SK-N-SH (cell line): ENCODE measurements around the gene SMYD3. TPM values are rescaled to one million over a fixed set of nuclear protein-coding genes. Genes with fewer than 3 reads are reported as not detected.
A peak's percentile ranks its signal among the peaks of the same experiment; 100 is the strongest.

ENCODE experiments used
- CTCF ChIA-PET: fragments of 300-600, 350-600 bp; formaldehyde crosslinking; extraction: SDS; loops from one replicate; lab custom pipeline; 2021; lab: Yijun Ruan, JAX
- POLR2A ChIA-PET: fragments of 350-600 bp; sonication (Branson Sonifier 250); formaldehyde crosslinking; extraction: SDS; loops from one replicate; lab custom pipeline; 2020; ENCODE audit warnings: antibody characterized with exemption, inconsistent platforms; lab: Yijun Ruan, JAX
- DNase-seq: peaks from one replicate; pipeline ENCODE4 v3.0.0; 2012
- H2AFZ ChIP-seq: fragments of 200-600 bp; sonication (generic); 2 replicates; pipeline ENCODE4 v1.8.1; 2016; ENCODE audit warnings: antibody characterized with exemption, mild to moderate bottlenecking, low read depth
- H3F3A ChIP-seq: fragments of 200-600 bp; sonication (generic); replicated peaks from 2 replicates; pipeline ENCODE3; 2016; ENCODE audit warnings: antibody characterized with exemption, mild to moderate bottlenecking; ENCODE audit not compliant: insufficient read depth
- H3K27ac ChIP-seq, 2 experiments: fragments of 200-500 bp in 1 of 2; fragments of 200-600 bp in 1 of 2; sonication (Bioruptor generic) in 1 of 2; sonication (generic), shearing (Covaris generic) in 1 of 2; 2 replicates each; pipeline versions ENCODE4 v1.5.1 to v1.6.1; 2014 to 2016; ENCODE audit warnings: low read depth in 2 of 2, inconsistent platforms in 1 of 2, low read length in 1 of 2, mild to moderate bottlenecking in 1 of 2, mixed read lengths in 1 of 2
- H3K27me3 ChIP-seq: fragments of 200-600 bp; sonication (generic), shearing (Covaris generic); 2 replicates; pipeline ENCODE4 v1.6.1; 2016; ENCODE audit warnings: mixed run types; ENCODE audit not compliant: insufficient read depth
- H3K36me3 ChIP-seq, 2 experiments: fragments of 200-500 bp in 1 of 2; fragments of 200-600 bp in 1 of 2; sonication (Bioruptor generic) in 1 of 2; sonication (generic) in 1 of 2; replicated peaks in 1 of 2; 2 replicates each; pipeline versions ENCODE3 to v1.5.1; 2014 to 2016; ENCODE audit warnings: low read length in 1 of 2, mild to moderate bottlenecking in 1 of 2; ENCODE audit not compliant: insufficient read depth in 2 of 2, control insufficient read depth in 1 of 2
- H3K4me1 ChIP-seq, 2 experiments: fragments of 200-500 bp in 1 of 2; fragments of 200-600 bp in 1 of 2; sonication (Bioruptor generic) in 1 of 2; sonication (generic), shearing (Covaris generic) in 1 of 2; 2 replicates each; pipeline versions ENCODE4 v1.5.1 to v1.6.1; 2014 to 2016; ENCODE audit warnings: low read depth in 1 of 2, low read length in 1 of 2, mixed run types in 1 of 2; ENCODE audit not compliant: insufficient read depth in 2 of 2, control insufficient read depth in 1 of 2
- H3K4me2 ChIP-seq: fragments of 200-600 bp; sonication (generic), shearing (Covaris generic); 2 replicates; pipeline ENCODE4 v1.6.1; 2017; ENCODE audit warnings: mixed run types
- H3K4me3 ChIP-seq, 2 experiments: fragments of 200-500 bp in 1 of 2; fragments of 200-600 bp in 1 of 2; sonication (Bioruptor generic) in 1 of 2; sonication (generic), shearing (Covaris generic) in 1 of 2; 2 replicates each; pipeline versions ENCODE4 v1.5.1 to v1.8.1; 2014 to 2016; ENCODE audit warnings: low read depth in 2 of 2, inconsistent platforms in 1 of 2, low read length in 1 of 2, mild to moderate bottlenecking in 1 of 2, mixed read lengths in 1 of 2, moderate library complexity in 1 of 2
- H3K79me2 ChIP-seq: fragments of 200-600 bp; sonication (generic); 2 replicates; pipeline ENCODE4 v1.8.1; 2017; ENCODE audit warnings: mild to moderate bottlenecking; ENCODE audit not compliant: insufficient read depth
- H3K9ac ChIP-seq: fragments of 200-600 bp; sonication (generic); 2 replicates; pipeline ENCODE4 v1.6.1; 2017; ENCODE audit warnings: mixed run types
- H3K9me2 ChIP-seq: fragments of 200-600 bp; sonication (generic); 2 replicates; pipeline ENCODE4 v1.6.1; 2017; ENCODE audit warnings: mixed run types
- H3K9me3 ChIP-seq: fragments of 200-600 bp; sonication (generic); 2 replicates; pipeline ENCODE4 v1.6.1; 2017; ENCODE audit warnings: mixed run types, mild to moderate bottlenecking, moderate library complexity
- H4K20me1 ChIP-seq: fragments of 200-600 bp; sonication (generic); 2 replicates; pipeline ENCODE4 v1.6.1; 2017; ENCODE audit warnings: mild to moderate bottlenecking, mixed run types; ENCODE audit not compliant: insufficient read depth
- CHD2 ChIP-seq: fragments of 150-350 bp; IDR thresholded peaks from 2 replicates; pipeline ENCODE4 v1.6.1; 2018; ENCODE audit warnings: low read length; ENCODE audit not compliant: partially characterized antibody
- ELF1 ChIP-seq: IDR thresholded peaks from 2 replicates; pipeline ENCODE4 v1.4.0; 2012
- EZH2phosphoT487 ChIP-seq: fragments of 200-600 bp; sonication (generic); IDR thresholded peaks from 2 replicates; pipeline ENCODE4 v1.6.1; 2017; ENCODE audit warnings: low read depth, mixed run types, mild to moderate bottlenecking, antibody characterized with exemption, moderate library complexity, borderline replicate concordance
- FOSL2 ChIP-seq: IDR thresholded peaks from 2 replicates; pipeline ENCODE4 v1.4.0; 2012; ENCODE audit warnings: low read depth, mild to moderate bottlenecking, moderate library complexity, borderline replicate concordance
- GABPA ChIP-seq: IDR thresholded peaks from 2 replicates; pipeline ENCODE4 v1.4.0; 2012; ENCODE audit warnings: low read depth, mild to moderate bottlenecking
- IRF3 ChIP-seq: fragments of 150-350 bp; IDR thresholded peaks from 2 replicates; pipeline ENCODE4 v1.6.1; 2016; ENCODE audit warnings: mild to moderate bottlenecking, low read depth, low read length
- JUND ChIP-seq: IDR thresholded peaks from 2 replicates; pipeline ENCODE4 v1.4.0; 2012
- MAX ChIP-seq: IDR thresholded peaks from 2 replicates; pipeline ENCODE4 v1.4.0; 2012; ENCODE audit warnings: low read depth
- NRF1 ChIP-seq: IDR thresholded peaks from 2 replicates; pipeline ENCODE4 v1.6.1; 2012; ENCODE audit warnings: low read depth, mild to moderate bottlenecking, low read length
- RAD21 ChIP-seq: IDR thresholded peaks from 2 replicates; pipeline ENCODE4 v1.6.1; 2012; ENCODE audit warnings: mild to moderate bottlenecking, low read length
- RCOR1 ChIP-seq: fragments of 150-350 bp; IDR thresholded peaks from 2 replicates; pipeline ENCODE4 v1.6.1; 2017; ENCODE audit warnings: antibody characterized with exemption, low read length
- RXRA ChIP-seq: IDR thresholded peaks from 2 replicates; pipeline ENCODE4 v1.4.0; 2012; ENCODE audit warnings: low read depth, mild to moderate bottlenecking, borderline replicate concordance
- SIN3A ChIP-seq: IDR thresholded peaks from 2 replicates; pipeline ENCODE4 v1.6.1; 2012; ENCODE audit warnings: low read depth, mild to moderate bottlenecking, low read length, moderate library complexity, borderline replicate concordance
- SMC3 ChIP-seq: IDR thresholded peaks from 2 replicates; pipeline ENCODE4 v1.6.1; 2012; ENCODE audit warnings: low read depth, low read length, improper control_type of control experiment
- TCF12 ChIP-seq: IDR thresholded peaks from 2 replicates; pipeline ENCODE4 v1.4.0; 2012
- USF1 ChIP-seq: IDR thresholded peaks from 2 replicates; pipeline ENCODE4 v1.4.0; 2012; ENCODE audit warnings: low read depth, borderline replicate concordance
- YY1 ChIP-seq: IDR thresholded peaks from 2 replicates; pipeline ENCODE4 v1.4.0; 2012; ENCODE audit warnings: low read depth, mild to moderate bottlenecking
- ZBTB33 ChIP-seq: IDR thresholded peaks from 2 replicates; pipeline ENCODE4 v1.4.0; 2012; ENCODE audit warnings: low read depth, borderline replicate concordance
- WGBS: methylation state at CpG from one replicate; pipeline ENCODE4 v1.1.6; 2017; ENCODE audit warnings: low lambda C conversion rate; 5-methylcytosine and 5-hydroxymethylcytosine counted together
- polyA plus RNA-seq, 3 experiments: library from polyadenylated mRNA; depleted of rRNA; stranded (reverse); fragments of >200 nt; gene quantifications; 2 replicates each; pipeline ENCODE4 v1.2.3, GENCODE V29; 2012

SMYD3 gene
- polyA plus RNA-seq, 1 of the 3 experiments (the other 2 are of a cell fraction): 31.4 TPM

GRCh38 chr1:245704341-245704740, 802.7 kb downstream of the SMYD3 start:
- Histone ChIP-seq H3K27ac (peak overlapping the region in 1 of 2 experiments; percentile 32; a peak in 1 of 4 replicates), H3K79me2 (no peaks in the 10 kb centered on the region), H2AFZ (no peak overlapping the region), H3K4me1 (peaks cover 6 to 7% of the 10 kb centered on the region in 2 experiments; a peak in 3 of 4 replicates), H3K36me3 (peaks cover 0 to 68% of the 10 kb centered on the region in 2 experiments), H3F3A (peaks cover 4% of the 10 kb centered on the region), H3K9ac (no peak overlapping the region), H3K4me3 (no peak overlapping the region), H3K9me2 (no peaks in the 10 kb centered on the region), H3K4me2 (peak overlapping the region; percentile 53; the same call in 1 of the 2 replicates), H4K20me1 (no peaks in the 10 kb centered on the region), H3K27me3 (no peaks in the 10 kb centered on the region), H3K9me3 (no peaks in the 10 kb centered on the region)
- TF ChIP-seq SMC3 (no peak), RCOR1 (no peak), TCF12 (no peak), MAX (no peak), GABPA (no peak), JUND (no peak), IRF3 (no peak), USF1 (no peak), YY1 (no peak), SIN3A (no peak), NRF1 (no peak), CHD2 (no peak), ELF1 (no peak), ZBTB33 (no peak), FOSL2 (no peak), EZH2phosphoT487 (no peak), RXRA (no peak), RAD21 (no peak)
- no peak for DNase-seq
- ChIA-PET POLR2A (no interaction called here), CTCF (no interaction called here)
- WGBS: 85% methylated on average over 5 of the region's 6 CpGs
